ENCODE measurements around the gene RSF1. TPM values are rescaled to one million over a fixed set of nuclear protein-coding genes. Genes with fewer than 3 reads are reported as not detected.
"Not testable (repeated sequence)": the region's sequence is repeated elsewhere in the genome, so short reads cannot be mapped to it uniquely, and the experiment has no call there.

The RSF1 gene
- total RNA-seq, 1 donor from 2014 or later, result 14.5 TPM

- TF ChIP-seq, protein P1, sequence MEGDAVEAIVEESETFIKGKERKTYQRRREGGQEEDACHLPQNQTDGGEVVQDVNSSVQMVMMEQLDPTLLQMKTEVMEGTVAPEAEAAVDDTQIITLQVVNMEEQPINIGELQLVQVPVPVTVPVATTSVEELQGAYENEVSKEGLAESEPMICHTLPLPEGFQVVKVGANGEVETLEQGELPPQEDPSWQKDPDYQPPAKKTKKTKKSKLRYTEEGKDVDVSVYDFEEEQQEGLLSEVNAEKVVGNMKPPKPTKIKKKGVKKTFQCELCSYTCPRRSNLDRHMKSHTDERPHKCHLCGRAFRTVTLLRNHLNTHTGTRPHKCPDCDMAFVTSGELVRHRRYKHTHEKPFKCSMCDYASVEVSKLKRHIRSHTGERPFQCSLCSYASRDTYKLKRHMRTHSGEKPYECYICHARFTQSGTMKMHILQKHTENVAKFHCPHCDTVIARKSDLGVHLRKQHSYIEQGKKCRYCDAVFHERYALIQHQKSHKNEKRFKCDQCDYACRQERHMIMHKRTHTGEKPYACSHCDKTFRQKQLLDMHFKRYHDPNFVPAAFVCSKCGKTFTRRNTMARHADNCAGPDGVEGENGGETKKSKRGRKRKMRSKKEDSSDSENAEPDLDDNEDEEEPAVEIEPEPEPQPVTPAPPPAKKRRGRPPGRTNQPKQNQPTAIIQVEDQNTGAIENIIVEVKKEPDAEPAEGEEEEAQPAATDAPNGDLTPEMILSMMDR (IDR thresholded peaks at IDR 0.05; ENCODE audit: insufficient read depth, low read length, severe bottlenecking), result no peak
- Histone ChIP-seq H3K36me3 (ENCODE audit: control insufficient read depth, insufficient read depth, low read length) (no peaks in the 10 kb centered on the region), H3K4me3 (ENCODE audit: low read depth, low read length) (no peak overlapping the region), H3K27me3 (ENCODE audit: control insufficient read depth, insufficient read depth, low read length) (no peaks in the 10 kb centered on the region)
- FAIRE-seq (no peak), DNase-seq (ENCODE audit: low read depth) (peak; percentile 3)
Observed at GRCh38 chr11:77823775-77824174, 3.3 kb upstream of the RSF1 start.

- H3K36me3 ChIP-seq (ENCODE audit: control insufficient read depth, insufficient read depth, low read length); DNase-seq (ENCODE audit: low read depth); H3K27me3 ChIP-seq (ENCODE audit: control insufficient read depth, insufficient read depth, low read length); H3K4me3 ChIP-seq (ENCODE audit: low read depth, low read length); FAIRE-seq: not testable (repeated sequence)
Observed at GRCh38 chr11:77822126-77822525, 1.6 kb upstream of the RSF1 start.

- TF ChIP-seq, protein P1 (IDR thresholded peaks at IDR 0.05; ENCODE audit: insufficient read depth, low read length, severe bottlenecking), result no peak
- H3K4me3 ChIP-seq (ENCODE audit: low read depth, low read length), result peak overlapping the region; percentile 94
- DNase-seq (ENCODE audit: low read depth) (peak; percentile 14), FAIRE-seq (no peak)
- H3K27me3 ChIP-seq (ENCODE audit: control insufficient read depth, insufficient read depth, low read length), result no peaks in the 10 kb centered on the region
- no peaks in the 10 kb centered on the region for H3K36me3 ChIP-seq (ENCODE audit: control insufficient read depth, insufficient read depth, low read length)
Observed at GRCh38 chr11:77821349-77821851, 878 bp upstream of the RSF1 start.

DNA sequence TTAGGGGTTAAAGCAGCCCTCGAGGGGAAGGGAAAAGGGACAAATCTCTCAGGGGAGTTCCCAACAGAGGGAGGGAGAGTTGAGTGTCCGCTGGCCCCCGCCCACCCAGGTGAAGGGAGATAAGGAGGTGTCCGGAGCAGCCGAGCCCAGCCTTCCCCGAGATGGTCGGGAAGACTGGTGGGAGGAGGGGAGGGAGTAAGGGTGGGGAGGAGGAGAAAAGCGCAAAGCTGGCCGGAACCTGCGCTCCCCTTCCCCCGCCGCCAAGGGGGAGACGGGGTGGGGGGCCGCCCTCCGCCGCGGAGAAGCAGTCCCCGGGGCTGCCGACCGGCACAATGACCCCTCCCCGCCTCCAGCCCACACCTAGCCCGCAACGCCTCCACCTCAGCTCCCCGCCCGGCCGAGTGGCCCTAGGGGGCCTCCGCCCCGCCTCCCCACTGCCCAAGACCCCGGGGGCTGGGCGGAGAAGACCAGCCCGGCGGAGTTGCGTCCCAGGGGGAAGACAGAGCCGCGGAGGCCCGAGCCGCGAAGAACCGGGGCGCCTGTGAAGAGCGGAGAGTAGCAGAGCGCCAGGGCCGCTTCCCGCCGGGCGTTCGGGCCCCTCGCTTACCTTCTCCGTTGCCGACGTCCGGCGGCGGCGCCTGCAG, 479 bp downstream of the RSF1 start:
- Histone ChIP-seq H3K36me3 (ENCODE audit: control insufficient read depth, insufficient read depth, low read length) (no peaks in the 10 kb centered on the region), H3K4me3 (ENCODE audit: low read depth, low read length) (peak overlapping the region; percentile 94), H3K27me3 (ENCODE audit: control insufficient read depth, insufficient read depth, low read length) (no peaks in the 10 kb centered on the region)
- DNase-seq (ENCODE audit: low read depth) (peak; percentile 17), FAIRE-seq (no peak)
- TF ChIP-seq, protein P1 (IDR thresholded peaks at IDR 0.05; ENCODE audit: insufficient read depth, low read length, severe bottlenecking), result no peak

GRCh38 chr11:77819411-77819920, 1.1 kb downstream of the RSF1 start:
- TF ChIP-seq, protein P1 (IDR thresholded peaks at IDR 0.05; ENCODE audit: insufficient read depth, low read length, severe bottlenecking), result no peak
- no peaks in the 10 kb centered on the region for H3K36me3 ChIP-seq (ENCODE audit: control insufficient read depth, insufficient read depth, low read length)
- H3K4me3 ChIP-seq (ENCODE audit: low read depth, low read length), result peak overlapping the region; percentile 94
- DNase-seq (ENCODE audit: low read depth) (peak; percentile 82), FAIRE-seq (no peak)
- H3K27me3 ChIP-seq (ENCODE audit: control insufficient read depth, insufficient read depth, low read length), result no peaks in the 10 kb centered on the region

GRCh38 chr11:77815459-77815858, 5.1 kb downstream of the RSF1 start:
- FAIRE-seq (no peak), DNase-seq (ENCODE audit: low read depth) (no peak)
- Histone ChIP-seq H3K36me3 (ENCODE audit: control insufficient read depth, insufficient read depth, low read length) (peaks cover 2% of the 10 kb centered on the region), H3K27me3 (ENCODE audit: control insufficient read depth, insufficient read depth, low read length) (no peaks in the 10 kb centered on the region), H3K4me3 (ENCODE audit: low read depth, low read length) (no peak overlapping the region)
- TF ChIP-seq, protein P1 (IDR thresholded peaks at IDR 0.05; ENCODE audit: insufficient read depth, low read length, severe bottlenecking), result no peak

All from bronchial epithelial cell (primary cell).